Gastrocnemius medialis (tissue), 4 donors: ENCODE data around the gene PRDM16. TPM values are rescaled to one million over a fixed set of nuclear protein-coding genes. Genes with fewer than 3 reads are reported as not detected.

ENCODE experiments used
- ATAC-seq, 2 donors: fragments of 150-250 bp; one replicate each; pipeline ENCODE4 v1.9.1; 2016
- DNase-seq, 2 donors: peaks; one replicate each; pipeline ENCODE4 v3.0.0-alpha.2; 2019
- H3K27ac ChIP-seq, 4 donors: fragments of 200-600 bp; sonication (generic); 1 replicate in 1 of 4; 2 replicates in 3 of 4; pipeline ENCODE4 v1.5.1; 2016 to 2018; ENCODE audit warnings: mild to moderate bottlenecking in 2 of 4, moderate library complexity in 1 of 4
- H3K27me3 ChIP-seq, 3 donors: fragments of 200-600 bp; sonication (generic) in 2 of 3; 1 replicate in 1 of 3; 2 replicates in 2 of 3; pipeline versions ENCODE4 v1.5.1 to v1.6.0; 2016 to 2019; ENCODE audit warnings: mild to moderate bottlenecking in 1 of 3, moderate library complexity in 1 of 3
- H3K36me3 ChIP-seq, 2 donors: fragments of 200-600 bp; sonication (generic) in 1 of 2; one replicate each; pipeline ENCODE4 v1.5.1; 2017 to 2018
- H3K4me1 ChIP-seq, 2 donors: fragments of 200-600 bp; sonication (generic) in 1 of 2; one replicate each; pipeline ENCODE4 v1.5.1; 2016 to 2017; ENCODE audit warnings: mild to moderate bottlenecking in 2 of 2
- H3K4me3 ChIP-seq, 4 donors: fragments of 200-600 bp; sonication (generic) in 3 of 4; 1 replicate in 1 of 4; 2 replicates in 3 of 4; pipeline ENCODE4 v1.5.1; 2016 to 2019; ENCODE audit warnings: mild to moderate bottlenecking in 2 of 4
- H3K9me3 ChIP-seq, 3 donors: fragments of 200-600 bp; sonication (generic) in 2 of 3; 1 replicate in 1 of 3; 2 replicates in 2 of 3; pipeline ENCODE4 v1.5.1; 2016 to 2019
- POLR2A ChIP-seq, 2 donors: fragments of 450-650 bp; IDR thresholded peaks; one replicate each; pipeline ENCODE4 v1.6.1; 2017; ENCODE audit warnings: antibody characterized with exemption in 2 of 2, mild to moderate bottlenecking in 2 of 2, moderate library complexity in 2 of 2
- in situ Hi-C, 4 donors: fragments of 200-750 bp; cut with MboI; loops; one replicate each; pipeline versions ENCODE4 v1.15.0 to v1.8.0; 2017; ENCODE audit warnings: low sequenced_read_pairs in 4 of 4
- intact Hi-C: fragments of 100-400 bp; cut with DNase I; formaldehyde crosslinking; loops from one replicate; pipeline ENCODE4 v1.15.1; 2023; ENCODE audit warnings: low total_unique reads
- total RNA-seq, 4 donors: library from RNA; depleted of rRNA; stranded (reverse); fragments of >200 nt; gene quantifications; one replicate each; pipeline versions ENCODE4 v1.1.0 to v1.2.3, GENCODE V29; 2016
- TF ChIP-seq, protein P1 (sequence below), 5 experiments: fragments of 450-650 bp in 3 of 5; fragments of 200-600 bp in 2 of 5; sonication (generic) in 2 of 5; IDR thresholded peaks in 4 of 5; conservative IDR thresholded peaks in 1 of 5; 1 replicate in 4 of 5; 2 replicates in 1 of 5; pipeline ENCODE4 v1.5.1; 2016 to 2019; ENCODE audit warnings: antibody characterized with exemption in 5 of 5, mild to moderate bottlenecking in 3 of 5, moderate library complexity in 3 of 5

The PRDM16 gene
- total RNA-seq, 4 donors from 2014 or later: 0.03 to 0.19 (median 0.17) TPM

DNA sequence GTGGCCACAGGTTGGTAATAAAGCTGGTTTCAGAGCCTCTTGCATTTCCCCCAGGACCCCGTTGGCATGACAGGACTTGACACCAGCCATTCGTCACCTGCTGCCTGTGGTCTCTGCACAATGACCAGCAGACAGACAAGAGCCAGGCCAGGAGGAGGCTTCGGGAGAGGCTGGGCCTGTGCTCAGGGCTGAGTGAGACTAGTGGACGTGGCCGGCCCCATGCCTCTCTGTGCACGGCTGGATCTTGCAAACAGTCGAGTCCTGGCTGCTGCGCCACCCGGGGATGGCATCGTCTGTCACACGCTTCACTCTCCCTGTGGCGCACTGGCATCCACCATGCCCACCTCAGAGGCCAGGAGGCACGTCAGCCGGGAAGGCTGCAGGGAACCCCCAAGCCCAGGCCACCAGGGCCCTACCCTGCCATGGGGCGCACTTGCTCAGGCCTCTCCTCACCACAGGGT lies 208.0 kb downstream of the PRDM16 start:
- no peaks in the 10 kb centered on the region for H3K4me1 ChIP-seq
- H3K36me3 ChIP-seq: no peaks in the 10 kb centered on the region
- no peak for TF ChIP-seq POLR2A (IDR thresholded peaks at IDR 0.05)
- TF ChIP-seq, protein P1, sequence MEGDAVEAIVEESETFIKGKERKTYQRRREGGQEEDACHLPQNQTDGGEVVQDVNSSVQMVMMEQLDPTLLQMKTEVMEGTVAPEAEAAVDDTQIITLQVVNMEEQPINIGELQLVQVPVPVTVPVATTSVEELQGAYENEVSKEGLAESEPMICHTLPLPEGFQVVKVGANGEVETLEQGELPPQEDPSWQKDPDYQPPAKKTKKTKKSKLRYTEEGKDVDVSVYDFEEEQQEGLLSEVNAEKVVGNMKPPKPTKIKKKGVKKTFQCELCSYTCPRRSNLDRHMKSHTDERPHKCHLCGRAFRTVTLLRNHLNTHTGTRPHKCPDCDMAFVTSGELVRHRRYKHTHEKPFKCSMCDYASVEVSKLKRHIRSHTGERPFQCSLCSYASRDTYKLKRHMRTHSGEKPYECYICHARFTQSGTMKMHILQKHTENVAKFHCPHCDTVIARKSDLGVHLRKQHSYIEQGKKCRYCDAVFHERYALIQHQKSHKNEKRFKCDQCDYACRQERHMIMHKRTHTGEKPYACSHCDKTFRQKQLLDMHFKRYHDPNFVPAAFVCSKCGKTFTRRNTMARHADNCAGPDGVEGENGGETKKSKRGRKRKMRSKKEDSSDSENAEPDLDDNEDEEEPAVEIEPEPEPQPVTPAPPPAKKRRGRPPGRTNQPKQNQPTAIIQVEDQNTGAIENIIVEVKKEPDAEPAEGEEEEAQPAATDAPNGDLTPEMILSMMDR (IDR thresholded peaks at IDR 0.05 in 4 of 5, conservative IDR thresholded peaks at IDR 0.05 in 1 of 5): no peak
- DNase-seq (no peak), ATAC-seq (no peak)
- in situ Hi-C loops (loop anchor here in 1 of 4 donors (25.0 kb wide), 1 partner anchor 265 kb away; the partner anchor contains the start of gene ACTRT2), intact Hi-C loops (no loop called here)
- no peaks in the 10 kb centered on the region for H3K9me3 ChIP-seq
- no peak overlapping the region for H3K27ac ChIP-seq
- no peak overlapping the region for H3K4me3 ChIP-seq
- peaks cover 5 to 7% (median 7%) of the 10 kb centered on the region in 3 donors for H3K27me3 ChIP-seq

DNA sequence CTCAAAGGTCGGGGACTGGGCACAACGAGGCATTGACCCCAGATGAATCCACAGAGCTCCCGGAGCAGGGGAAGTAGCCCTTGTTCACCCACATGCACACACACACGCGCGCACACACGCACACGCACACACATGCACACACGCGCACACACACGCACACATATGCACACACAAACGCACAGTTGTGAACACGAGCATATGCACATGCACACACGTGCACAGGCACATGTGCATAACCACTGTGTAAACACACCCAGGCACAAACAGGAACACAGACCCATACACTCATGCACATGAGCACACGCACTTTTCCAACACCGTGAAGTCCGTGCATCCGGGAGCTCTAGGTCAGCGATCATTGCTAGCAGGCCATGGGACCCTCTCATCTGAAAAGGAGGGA lies 208.6 kb downstream of the PRDM16 start:
- H3K27ac ChIP-seq: no peak overlapping the region
- H3K9me3 ChIP-seq: no peaks in the 10 kb centered on the region
- DNase-seq (no peak), ATAC-seq (no peak)
- H3K36me3 ChIP-seq: no peaks in the 10 kb centered on the region
- intact Hi-C loops: no loop called here
- TF ChIP-seq, protein P1 (IDR thresholded peaks at IDR 0.05 in 4 of 5, conservative IDR thresholded peaks at IDR 0.05 in 1 of 5): no peak
- no peak for TF ChIP-seq POLR2A (IDR thresholded peaks at IDR 0.05)
- no peaks in the 10 kb centered on the region for H3K4me1 ChIP-seq
- in situ Hi-C loops: loop anchor here in 1 of 4 donors (25.0 kb wide), 1 partner anchor 265 kb away; the partner anchor contains the start of gene ACTRT2
- H3K4me3 ChIP-seq: no peak overlapping the region
- H3K27me3 ChIP-seq: peaks cover 7 to 13% (median 11%) of the 10 kb centered on the region in 3 donors

DNA sequence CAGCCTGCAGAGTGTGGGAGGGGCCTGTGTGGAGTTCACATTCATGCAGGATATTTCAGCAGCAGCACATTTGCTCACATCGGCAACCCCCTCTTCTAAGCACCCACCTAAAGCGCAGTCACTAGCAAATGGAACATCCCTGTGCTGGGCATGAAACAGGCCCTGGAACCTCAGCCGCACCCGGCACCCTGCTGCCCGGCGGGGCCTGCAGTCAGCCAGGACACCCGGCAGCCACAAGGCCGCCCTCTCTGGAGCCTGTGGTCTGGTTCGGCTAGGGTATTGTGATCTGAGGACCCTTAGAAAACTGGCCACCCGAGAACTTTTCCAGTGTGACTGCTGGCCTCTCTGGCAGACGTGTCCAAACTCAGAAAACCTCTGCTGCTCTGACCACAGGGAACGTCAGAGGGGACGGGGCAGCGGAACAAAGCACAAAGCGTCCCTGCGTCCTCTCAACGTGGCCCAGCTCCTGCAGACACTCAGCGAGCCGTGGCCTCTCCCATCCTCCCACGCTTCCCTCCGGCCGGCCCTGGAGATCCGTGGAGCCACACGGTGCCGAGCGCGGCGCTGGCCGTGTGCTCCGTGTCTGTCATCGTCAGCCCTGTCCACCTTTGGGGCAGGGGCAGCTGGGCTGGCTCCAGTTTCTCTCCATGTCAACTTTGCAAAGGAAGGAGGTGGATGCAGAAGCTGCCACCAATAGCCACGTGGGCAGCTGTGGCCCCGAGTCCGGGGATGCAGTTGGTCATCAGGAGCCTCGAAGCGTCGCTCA lies 209.6 kb downstream of the PRDM16 start:
- Histone ChIP-seq H3K27me3 (peaks cover 7 to 21% (median 19%) of the 10 kb centered on the region in 3 donors), H3K4me3 (no peak overlapping the region), H3K9me3 (no peaks in the 10 kb centered on the region), H3K36me3 (no peaks in the 10 kb centered on the region), H3K4me1 (no peaks in the 10 kb centered on the region), H3K27ac (no peak overlapping the region)
- TF ChIP-seq, protein P1 (IDR thresholded peaks at IDR 0.05 in 4 of 5, conservative IDR thresholded peaks at IDR 0.05 in 1 of 5): no peak
- TF ChIP-seq POLR2A (IDR thresholded peaks at IDR 0.05): no peak
- in situ Hi-C loops (loop anchor here in 1 of 4 donors (25.0 kb wide), 1 partner anchor 266 kb away; the partner anchor contains the start of gene ACTRT2), intact Hi-C loops (no loop called here)
- DNase-seq (no peak), ATAC-seq (no peak)

DNA sequence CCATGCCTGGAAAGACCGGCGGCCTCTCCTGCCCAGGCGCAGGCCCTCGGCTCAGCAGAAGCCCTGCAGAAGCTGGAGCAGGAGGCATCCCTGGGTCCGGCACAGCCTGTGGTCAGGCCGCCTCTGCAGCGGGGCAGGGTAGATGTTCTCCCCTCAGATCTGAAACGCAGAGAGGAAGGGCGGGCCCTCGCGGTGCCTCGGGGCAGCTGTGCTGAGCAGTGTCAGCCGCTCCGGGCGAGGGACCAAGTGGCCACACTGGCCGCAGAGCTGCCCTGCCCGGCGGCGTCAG lies 210.1 kb downstream of the PRDM16 start:
- H3K4me1 ChIP-seq: no peaks in the 10 kb centered on the region
- TF ChIP-seq, protein P1 (IDR thresholded peaks at IDR 0.05 in 4 of 5, conservative IDR thresholded peaks at IDR 0.05 in 1 of 5): no peak
- no peak for TF ChIP-seq POLR2A (IDR thresholded peaks at IDR 0.05)

More for the DNA sequence above, 210.1 kb downstream of the PRDM16 start:
- Histone ChIP-seq H3K36me3 (no peaks in the 10 kb centered on the region), H3K27me3 (peaks cover 7 to 26% (median 19%) of the 10 kb centered on the region in 3 donors), H3K4me3 (no peak overlapping the region), H3K27ac (no peak overlapping the region), H3K9me3 (no peaks in the 10 kb centered on the region)
- DNase-seq (no peak), ATAC-seq (no peak)
- in situ Hi-C loops: loop anchor here in 1 of 4 donors (25.0 kb wide), 1 partner anchor 267 kb away; the partner anchor contains the start of gene ACTRT2
- intact Hi-C loops: no loop called here
